ENCODE measurements around the gene C19orf85.

DNA sequence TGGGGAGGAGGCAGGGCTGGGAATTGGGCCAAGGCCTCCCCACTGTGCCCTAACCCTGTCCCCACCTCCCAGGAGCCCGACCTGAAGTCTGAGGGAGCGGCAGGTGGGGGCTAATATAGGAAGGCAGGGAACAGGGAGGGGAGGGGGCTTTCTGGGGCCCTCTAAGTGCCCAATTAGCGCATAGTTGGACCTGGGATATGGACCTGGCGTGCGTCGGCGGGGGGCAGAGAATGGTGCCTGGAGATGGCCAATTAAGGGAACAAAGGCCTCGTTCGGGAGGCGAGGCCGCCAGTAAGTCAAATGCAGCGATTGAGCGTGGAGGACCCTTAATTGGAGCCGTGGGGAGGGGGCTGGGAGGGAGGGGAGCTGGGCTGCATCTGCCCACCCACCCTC, at the start of gene C19orf85:
- no peak for TF ChIP-seq EZH2 (IDR thresholded peaks at IDR 0.05; ENCODE audit: borderline replicate concordance, low read depth, low read length, severe bottlenecking)
- TF ChIP-seq, protein P1, sequence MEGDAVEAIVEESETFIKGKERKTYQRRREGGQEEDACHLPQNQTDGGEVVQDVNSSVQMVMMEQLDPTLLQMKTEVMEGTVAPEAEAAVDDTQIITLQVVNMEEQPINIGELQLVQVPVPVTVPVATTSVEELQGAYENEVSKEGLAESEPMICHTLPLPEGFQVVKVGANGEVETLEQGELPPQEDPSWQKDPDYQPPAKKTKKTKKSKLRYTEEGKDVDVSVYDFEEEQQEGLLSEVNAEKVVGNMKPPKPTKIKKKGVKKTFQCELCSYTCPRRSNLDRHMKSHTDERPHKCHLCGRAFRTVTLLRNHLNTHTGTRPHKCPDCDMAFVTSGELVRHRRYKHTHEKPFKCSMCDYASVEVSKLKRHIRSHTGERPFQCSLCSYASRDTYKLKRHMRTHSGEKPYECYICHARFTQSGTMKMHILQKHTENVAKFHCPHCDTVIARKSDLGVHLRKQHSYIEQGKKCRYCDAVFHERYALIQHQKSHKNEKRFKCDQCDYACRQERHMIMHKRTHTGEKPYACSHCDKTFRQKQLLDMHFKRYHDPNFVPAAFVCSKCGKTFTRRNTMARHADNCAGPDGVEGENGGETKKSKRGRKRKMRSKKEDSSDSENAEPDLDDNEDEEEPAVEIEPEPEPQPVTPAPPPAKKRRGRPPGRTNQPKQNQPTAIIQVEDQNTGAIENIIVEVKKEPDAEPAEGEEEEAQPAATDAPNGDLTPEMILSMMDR (IDR thresholded peaks at IDR 0.05; ENCODE audit: borderline replicate concordance, extremely low read depth, low read length, poor library complexity, severe bottlenecking), result no peak
